HEK293 (cell line): ENCODE measurements around the gene RUNX1.
A peak's percentile ranks its signal among the peaks of the same experiment; 100 is the strongest.

Experiments
- CTCF ChIA-PET: fragments of 350-600 bp; formaldehyde crosslinking; extraction: SDS; loops from one replicate; lab custom pipeline; 2021; ENCODE audit warnings: antibody characterized with exemption; lab: Yijun Ruan, JAX
- POLR2A ChIA-PET: fragments of 300-600 bp; formaldehyde crosslinking; extraction: SDS; loops from one replicate; lab custom pipeline; 2020; ENCODE audit warnings: antibody characterized with exemption, inconsistent platforms; lab: Yijun Ruan, JAX
- H3K27ac ChIP-seq: fragments of 200-500 bp; sonication (Bioruptor generic); 2 replicates; pipeline ENCODE4 v1.5.1; 2014; ENCODE audit warnings: low read depth, low read length, control low read depth, inconsistent platforms; ENCODE audit errors: extremely low read depth
- H3K36me3 ChIP-seq, 2 experiments: fragments of 200-500 bp in 1 of 2; sonication (Bioruptor generic) in 1 of 2; 1 replicate in 1 of 2; 2 replicates in 1 of 2; pipeline ENCODE4 v1.5.1; 2014 to 2017; ENCODE audit warnings: inconsistent platforms in 2 of 2, low read length in 2 of 2; ENCODE audit not compliant: control insufficient read depth in 2 of 2, insufficient read depth in 1 of 2
- H3K4me1 ChIP-seq: fragments of 200-500 bp; sonication (Bioruptor generic); 2 replicates; pipeline ENCODE4 v1.5.1; 2014; ENCODE audit warnings: mild to moderate bottlenecking, low read length, inconsistent platforms; ENCODE audit not compliant: control insufficient read depth, insufficient read depth
- H3K4me3 ChIP-seq: 2 replicates; pipeline ENCODE4 v1.5.1; 2011; ENCODE audit warnings: low read depth, mild to moderate bottlenecking, control low read depth, low read length, moderate library complexity
- H3K9me3 ChIP-seq: fragments of 200-500 bp; sonication (Bioruptor generic); 2 replicates; pipeline ENCODE4 v1.5.1; 2014; ENCODE audit warnings: low read depth, low read length, inconsistent platforms; ENCODE audit not compliant: control insufficient read depth, insufficient read depth
- AEBP2 ChIP-seq: fragments of 450-650 bp; formaldehyde crosslinking; IDR thresholded peaks from 2 replicates; pipeline ENCODE4 v1.5.1; 2016; ENCODE audit warnings: missing biosample characterization, missing genetic modification characterization, borderline replicate concordance
- EGR2 ChIP-seq: fragments of 450-650 bp; formaldehyde crosslinking; IDR thresholded peaks from 2 replicates; pipeline ENCODE4 v1.5.1; 2016; ENCODE audit warnings: low read depth, missing biosample characterization, missing genetic modification characterization
- KLF9 ChIP-seq: fragments of 450-650 bp; formaldehyde crosslinking; IDR thresholded peaks from 2 replicates; pipeline ENCODE4 v1.5.1; 2016; ENCODE audit warnings: missing biosample characterization, missing genetic modification characterization, low read depth
- YY1 ChIP-seq: fragments of 450-650 bp; formaldehyde crosslinking; IDR thresholded peaks from 2 replicates; pipeline ENCODE4 v1.5.1; 2018; ENCODE audit warnings: missing biosample characterization, missing genetic modification characterization
- ZBTB10 ChIP-seq: fragments of 450-650 bp; formaldehyde crosslinking; IDR thresholded peaks from 2 replicates; pipeline ENCODE4 v1.5.1; 2016; ENCODE audit warnings: missing biosample characterization, missing genetic modification characterization
- ZFHX2 ChIP-seq: fragments of 450-650 bp; formaldehyde crosslinking; conservative IDR thresholded peaks from 2 replicates; pipeline ENCODE4 v1.5.1; 2016; ENCODE audit warnings: missing biosample characterization, missing genetic modification characterization
- ZFP3 ChIP-seq: fragments of 450-650 bp; formaldehyde crosslinking; IDR thresholded peaks from 2 replicates; pipeline ENCODE4 v1.5.1; 2016; ENCODE audit warnings: low read depth, missing biosample characterization, missing genetic modification characterization
- ZNF211 ChIP-seq: fragments of 450-650 bp; formaldehyde crosslinking; IDR thresholded peaks from 2 replicates; pipeline ENCODE4 v1.5.1; 2016; ENCODE audit warnings: low read depth, missing biosample characterization, missing genetic modification characterization
- ZNF280D ChIP-seq: fragments of 450-650 bp; formaldehyde crosslinking; IDR thresholded peaks from 2 replicates; pipeline ENCODE4 v1.5.1; 2016; ENCODE audit warnings: missing biosample characterization, missing genetic modification characterization
- ZNF362 ChIP-seq: fragments of 450-650 bp; formaldehyde crosslinking; IDR thresholded peaks from 2 replicates; pipeline ENCODE4 v1.5.1; 2016; ENCODE audit warnings: missing biosample characterization, missing genetic modification characterization
- ZNF398 ChIP-seq: fragments of 450-650 bp; formaldehyde crosslinking; IDR thresholded peaks from 2 replicates; pipeline ENCODE4 v1.5.1; 2017; ENCODE audit warnings: missing biosample characterization, missing genetic modification characterization
- ZNF558 ChIP-seq: fragments of 450-650 bp; formaldehyde crosslinking; IDR thresholded peaks from 2 replicates; pipeline ENCODE4 v1.5.1; 2016; ENCODE audit warnings: missing biosample characterization, missing genetic modification characterization
- ZNF571 ChIP-seq: fragments of 450-650 bp; formaldehyde crosslinking; IDR thresholded peaks from 2 replicates; pipeline ENCODE4 v1.5.0; 2017; ENCODE audit warnings: missing biosample characterization, missing genetic modification characterization
- ZNF621 ChIP-seq: fragments of 450-650 bp; formaldehyde crosslinking; IDR thresholded peaks from 2 replicates; pipeline ENCODE4 v1.5.1; 2017; ENCODE audit warnings: missing biosample characterization, missing genetic modification characterization
- ZNF626 ChIP-seq: fragments of 450-650 bp; sonication (Bioruptor Pico); formaldehyde crosslinking; IDR thresholded peaks from 2 replicates; pipeline ENCODE4 v1.5.1; 2018; ENCODE audit warnings: missing biosample characterization, missing genetic modification characterization, inconsistent platforms
- ZNF707 ChIP-seq: fragments of 450-650 bp; formaldehyde crosslinking; IDR thresholded peaks from 2 replicates; pipeline ENCODE4 v1.5.1; 2016; ENCODE audit warnings: missing biosample characterization, missing genetic modification characterization

RUNX1 gene

GRCh38 chr21:34838956-34839820, 209.9 kb downstream of the RUNX1 start:
- Histone ChIP-seq H3K4me1 (peaks cover 15% of the 10 kb centered on the region), H3K27ac (no peak overlapping the region), H3K9me3 (no peaks in the 10 kb centered on the region), H3K4me3 (no peak overlapping the region), H3K36me3 (peaks cover 0 to 5% of the 10 kb centered on the region in 2 experiments; a peak in 1 of 3 replicates)
- TF ChIP-seq EGR2 (peak; percentile 75), ZNF621 (tag by site-specific recombination) (no peak), ZFHX2 (tag by site-specific recombination) (peak; percentile 62)
- POLR2A ChIA-PET: interaction anchor here (0.5 kb wide), 1 partner anchor 172 kb away, joined by 8 read pairs; no protein-coding TSS in a partner anchor
- CTCF ChIA-PET: no interaction called here

GRCh38 chr21:34836933-34837505, 212.1 kb downstream of the RUNX1 start:
- Histone ChIP-seq H3K9me3 (no peaks in the 10 kb centered on the region), H3K27ac (no peak overlapping the region), H3K36me3 (peaks cover 0 to 13% of the 10 kb centered on the region in 2 experiments; a peak in 1 of 3 replicates), H3K4me1 (peaks cover 8% of the 10 kb centered on the region), H3K4me3 (no peak overlapping the region)
- ChIA-PET POLR2A (interaction anchor here (0.8 to 1.7 kb wide), 2 partner anchors 9 to 11 kb away, joined by 3 to 5 read pairs; no protein-coding TSS in a partner anchor), CTCF (no interaction called here)
- TF ChIP-seq ZNF362 (no peak), YY1 (no peak), ZFP3 (tag by site-specific recombination) (no peak), ZBTB10 (tag by site-specific recombination) (no peak), ZNF626 (no peak), ZNF621 (tag by site-specific recombination) (no peak), AEBP2 (tag by site-specific recombination) (no peak), KLF9 (tag by site-specific recombination) (no peak), ZNF707 (tag by site-specific recombination) (no peak), ZNF398 (no peak), ZFHX2 (tag by site-specific recombination) (no peak), ZNF571 (tag by site-specific recombination) (no peak), ZNF211 (tag by site-specific recombination) (no peak), ZNF280D (tag by site-specific recombination) (no peak), ZNF558 (tag by site-specific recombination) (no peak)
